ENCODE data around the gene FSD1. TPM values are rescaled to one million over a fixed set of nuclear protein-coding genes. Genes with fewer than 3 reads are reported as not detected.

Gene FSD1
- total RNA-seq, 1 experiment from 2014 or later: not detected

- no TSS peak for BruUV-seq (replicated peaks)
- H3K27me3 ChIP-seq (ENCODE audit: insufficient read depth, low read depth): no peaks in the 10 kb centered on the region
- H3K79me2 ChIP-seq (ENCODE audit: low read depth): no peaks in the 10 kb centered on the region
- no peak overlapping the region for H3K27ac ChIP-seq
- no peak overlapping the region for H3K4me3 ChIP-seq
- DNase-seq: no peak
- H3K9me2 ChIP-seq (ENCODE audit: insufficient read depth): no peaks in the 10 kb centered on the region
- H4K20me1 ChIP-seq (ENCODE audit: insufficient read depth): no peaks in the 10 kb centered on the region
- CTCF ChIA-PET: no interaction called here
- POLR2A ChIA-PET (ENCODE audit: unreplicated experiment): no interaction called here
- no peaks in the 10 kb centered on the region for H3K9me3 ChIP-seq (ENCODE audit: insufficient read depth, low read depth)
- TF ChIP-seq EZH2 (IDR thresholded peaks at IDR 0.05; ENCODE audit: low read depth): no peak
- no peak for TF ChIP-seq CTCF (conservative IDR thresholded peaks at IDR 0.05)
- intact Hi-C loops (cut with micrococcal nuclease; ENCODE audit: unreplicated experiment): no loop called here
- H3K4me1 ChIP-seq (replicated peaks; ENCODE audit: insufficient read depth): no peaks in the 10 kb centered on the region
- no peak overlapping the region for H2AFZ ChIP-seq
- H3F3A ChIP-seq (ENCODE audit: insufficient read depth, low read depth): no peaks in the 10 kb centered on the region
- no peak overlapping the region for H3K4me2 ChIP-seq
- H3K36me3 ChIP-seq (ENCODE audit: low read depth): no peaks in the 10 kb centered on the region
Observed at GRCh38 chr19:4359627-4360000, 55.2 kb downstream of the FSD1 start.

GRCh38 chr19:4360081-4360569 is 55.7 kb downstream of the FSD1 start:
- Histone ChIP-seq H3K9me2 (ENCODE audit: insufficient read depth) (no peaks in the 10 kb centered on the region), H3K4me1 (replicated peaks; ENCODE audit: insufficient read depth) (no peaks in the 10 kb centered on the region), H3K4me3 (no peak overlapping the region), H3K4me2 (no peak overlapping the region), H2AFZ (no peak overlapping the region), H3K27ac (no peak overlapping the region), H3K79me2 (ENCODE audit: low read depth) (no peaks in the 10 kb centered on the region), H3K9me3 (ENCODE audit: insufficient read depth, low read depth) (no peaks in the 10 kb centered on the region), H3F3A (ENCODE audit: insufficient read depth, low read depth) (no peaks in the 10 kb centered on the region), H4K20me1 (ENCODE audit: insufficient read depth) (no peaks in the 10 kb centered on the region), H3K36me3 (ENCODE audit: low read depth) (no peaks in the 10 kb centered on the region), H3K27me3 (ENCODE audit: insufficient read depth, low read depth) (no peaks in the 10 kb centered on the region)
- TF ChIP-seq EZH2 (IDR thresholded peaks at IDR 0.05; ENCODE audit: low read depth) (no peak), CTCF (conservative IDR thresholded peaks at IDR 0.05) (no peak)
- intact Hi-C loops (cut with micrococcal nuclease; ENCODE audit: unreplicated experiment): no loop called here
- ChIA-PET POLR2A (ENCODE audit: unreplicated experiment) (interaction anchor here (0.6 kb wide), 1 partner anchor 17 kb away, joined by 4 read pairs; the partner anchor contains the start of gene MPND), CTCF (no interaction called here)
- no peak for DNase-seq
- BruUV-seq (replicated peaks): no TSS peak

GRCh38 chr19:4360641-4361151 is 56.3 kb downstream of the FSD1 start:
- H3K27ac ChIP-seq: no peak overlapping the region
- no peak overlapping the region for H2AFZ ChIP-seq
- H3K4me1 ChIP-seq (replicated peaks; ENCODE audit: insufficient read depth): no peaks in the 10 kb centered on the region
- no peaks in the 10 kb centered on the region for H3K36me3 ChIP-seq (ENCODE audit: low read depth)
- intact Hi-C loops (cut with micrococcal nuclease; ENCODE audit: unreplicated experiment): no loop called here
- H3K4me3 ChIP-seq: no peak overlapping the region
- TSS peak; percentile 51 for BruUV-seq (replicated peaks)
- no peaks in the 10 kb centered on the region for H3K79me2 ChIP-seq (ENCODE audit: low read depth)
- H3K9me3 ChIP-seq (ENCODE audit: insufficient read depth, low read depth): no peaks in the 10 kb centered on the region
- ChIA-PET CTCF (no interaction called here), POLR2A (ENCODE audit: unreplicated experiment) (interaction anchor here (0.6 kb wide), 1 partner anchor 17 kb away, joined by 4 read pairs; the partner anchor contains the start of gene MPND)
- TF ChIP-seq CTCF (conservative IDR thresholded peaks at IDR 0.05) (no peak), EZH2 (IDR thresholded peaks at IDR 0.05; ENCODE audit: low read depth) (no peak)
- H3F3A ChIP-seq (ENCODE audit: insufficient read depth, low read depth): no peaks in the 10 kb centered on the region
- H4K20me1 ChIP-seq (ENCODE audit: insufficient read depth): no peaks in the 10 kb centered on the region
- H3K4me2 ChIP-seq: no peak overlapping the region
- DNase-seq: no peak
- H3K27me3 ChIP-seq (ENCODE audit: insufficient read depth, low read depth): no peaks in the 10 kb centered on the region
- H3K9me2 ChIP-seq (ENCODE audit: insufficient read depth): no peaks in the 10 kb centered on the region

Measured in PC-9 (cell line).